GM12801 (cell line): ENCODE results near the gene TLCD3B.

Source experiments
- CTCF ChIP-seq: IDR thresholded peaks from one replicate; pipeline ENCODE4 v1.5.1; 2011; ENCODE audit warnings: control low read depth; ENCODE audit not compliant: insufficient read length; ENCODE audit errors: extremely low read depth

TLCD3B gene

GRCh38 chr16:30009085-30009862, 21.8 kb downstream of the TLCD3B start:
- no peak for TF ChIP-seq CTCF

- TF ChIP-seq CTCF, result no peak
Observed at GRCh38 chr16:30007378-30007895, 23.6 kb downstream of the TLCD3B start.

GRCh38 chr16:30006659-30007377, 24.3 kb downstream of the TLCD3B start:
- no peak for TF ChIP-seq CTCF

GRCh38 chr16:30006095-30006473, 25.0 kb downstream of the TLCD3B start:
- no peak for TF ChIP-seq CTCF

- no peak for TF ChIP-seq CTCF
Observed at GRCh38 chr16:30005341-30006094, 25.6 kb downstream of the TLCD3B start.

GRCh38 chr16:30004811-30005242, 26.2 kb downstream of the TLCD3B start:
- TF ChIP-seq CTCF, result no peak

- TF ChIP-seq CTCF, result no peak
Observed at GRCh38 chr16:30004424-30004776, 26.7 kb downstream of the TLCD3B start.
